Activated CD4-positive, alpha-beta T cell treated with anti-CD3 and anti-CD28 coated beads for 1 hour (primary cell): Measurements from ENCODE around the gene LIPC.

Experiments
- DNase-seq: peaks from one replicate; pipeline ENCODE4 v3.0.0-alpha.2; 2020

Gene LIPC

DNA sequence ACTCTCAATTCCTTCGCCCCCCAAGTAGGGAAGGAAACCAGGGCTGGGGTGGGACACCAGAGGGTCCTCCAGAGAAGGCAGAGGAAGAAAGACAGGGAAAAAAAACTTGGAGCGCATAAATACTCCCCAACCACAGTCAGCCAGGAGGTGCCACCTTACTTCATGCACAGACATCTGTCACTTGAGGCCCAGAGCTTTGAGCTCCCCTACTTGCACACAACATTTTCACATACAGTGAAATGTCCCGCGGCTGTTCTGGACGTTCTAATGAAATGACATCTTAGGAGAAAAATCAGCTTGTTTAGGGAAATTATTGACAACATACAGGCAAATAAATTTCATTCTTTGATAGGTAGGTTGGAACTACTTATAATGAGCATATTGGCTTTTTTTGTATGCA is 113.0 kb downstream of the LIPC start:
- DNase-seq: no peak

DNA sequence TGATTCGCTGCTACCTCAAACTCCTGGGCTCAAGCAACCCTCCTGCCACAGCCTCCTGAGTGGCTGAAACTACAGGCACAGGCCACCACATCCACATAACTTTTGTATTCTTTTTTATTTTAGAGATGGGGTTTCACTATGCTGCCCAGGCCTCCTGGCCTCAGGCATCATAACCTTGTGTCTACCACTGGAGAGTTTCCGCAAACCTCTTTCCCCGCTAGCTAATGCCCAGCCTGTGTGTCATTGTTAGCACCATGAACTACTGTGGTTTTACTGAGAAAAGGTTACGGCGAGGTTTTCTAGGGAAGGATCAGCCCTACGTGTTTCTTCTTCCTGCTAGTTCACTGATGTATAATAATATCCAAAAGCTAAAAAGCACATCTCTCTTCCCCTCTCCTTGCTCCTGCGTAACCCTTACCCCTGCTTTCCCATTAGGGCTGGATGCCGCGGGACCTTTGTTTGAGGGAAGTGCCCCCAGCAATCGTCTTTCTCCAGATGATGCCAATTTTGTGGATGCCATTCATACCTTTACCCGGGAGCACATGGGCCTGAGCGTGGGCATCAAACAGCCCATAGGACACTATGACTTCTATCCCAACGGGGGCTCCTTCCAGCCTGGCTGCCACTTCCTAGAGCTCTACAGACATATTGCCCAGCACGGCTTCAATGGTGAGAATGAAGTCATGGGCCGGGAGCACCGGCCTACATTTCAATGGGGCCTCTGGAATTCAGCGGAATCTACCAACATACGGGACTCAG is 113.7 kb downstream of the LIPC start:
- DNase-seq: no peak

DNA sequence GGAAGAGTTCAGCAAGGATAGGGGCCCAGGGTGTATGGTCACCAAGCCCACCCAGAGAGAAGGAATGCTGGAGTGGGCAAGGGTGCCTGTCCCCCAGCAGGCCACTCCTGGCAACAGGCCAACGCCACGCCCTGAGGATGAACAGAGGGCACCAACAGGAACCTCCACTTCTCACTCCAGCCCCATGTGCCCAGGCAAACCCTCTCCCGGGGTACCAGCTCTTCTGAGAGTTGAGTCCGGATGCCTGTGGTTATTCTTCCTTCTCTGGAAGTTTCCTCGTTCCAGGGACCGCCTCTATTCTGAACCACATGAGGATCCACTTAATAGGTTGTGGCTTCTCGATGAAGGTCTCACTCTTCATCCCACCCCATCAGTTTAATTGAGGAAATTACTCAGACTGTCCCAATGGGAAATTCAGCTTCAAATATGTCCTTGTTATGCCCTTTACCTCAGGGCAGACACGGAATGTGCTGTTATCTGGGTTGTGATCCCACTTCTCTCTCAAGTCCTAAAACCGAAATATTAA is 114.3 kb downstream of the LIPC start:
- DNase-seq: no peak

DNA sequence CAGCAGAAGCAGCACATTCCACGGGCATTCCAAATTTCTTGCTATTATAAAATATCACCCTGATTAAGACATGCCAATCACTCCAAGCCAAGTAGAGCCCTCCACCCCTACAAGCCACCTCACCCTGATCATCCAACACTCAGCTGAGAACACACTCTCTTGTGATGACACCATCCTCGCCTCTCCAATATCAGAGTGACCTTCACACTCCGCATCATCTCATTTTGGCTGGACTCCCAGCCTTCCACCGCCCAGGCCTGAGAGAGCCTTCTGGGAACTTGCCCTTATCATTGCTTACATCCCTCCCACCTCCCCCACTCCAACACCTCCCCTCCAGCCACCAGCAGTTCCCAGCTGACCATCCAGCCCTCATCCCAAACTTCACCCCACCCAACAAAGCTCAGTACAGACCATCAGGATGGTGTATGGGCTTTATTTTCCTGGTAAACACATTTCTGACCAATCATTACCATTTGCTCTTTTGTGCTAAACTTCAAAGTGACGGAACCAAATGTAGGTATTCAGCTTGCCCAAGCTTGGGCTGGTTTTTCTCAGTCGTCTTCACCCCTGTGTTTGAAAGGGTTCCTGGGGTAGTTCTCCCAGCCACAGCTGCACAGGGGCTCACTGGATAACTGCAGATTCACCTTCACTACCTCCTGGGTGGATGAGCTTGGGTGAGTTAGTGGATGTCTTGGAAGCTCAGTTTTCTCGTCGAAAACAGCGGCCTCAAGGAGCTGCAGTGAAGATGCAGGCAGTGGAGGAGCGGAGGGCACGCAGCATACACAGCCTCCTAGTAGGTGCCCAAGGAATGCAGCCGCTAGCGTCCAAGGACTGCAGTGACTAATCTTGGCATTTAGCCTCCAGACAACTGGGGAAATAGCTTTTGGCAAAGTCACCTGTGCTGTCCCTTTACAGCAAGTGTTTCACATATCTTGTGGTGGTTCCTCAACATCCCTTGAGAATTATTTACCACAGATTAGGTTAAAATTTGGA is 115.1 kb downstream of the LIPC start:
- no peak for DNase-seq

DNA sequence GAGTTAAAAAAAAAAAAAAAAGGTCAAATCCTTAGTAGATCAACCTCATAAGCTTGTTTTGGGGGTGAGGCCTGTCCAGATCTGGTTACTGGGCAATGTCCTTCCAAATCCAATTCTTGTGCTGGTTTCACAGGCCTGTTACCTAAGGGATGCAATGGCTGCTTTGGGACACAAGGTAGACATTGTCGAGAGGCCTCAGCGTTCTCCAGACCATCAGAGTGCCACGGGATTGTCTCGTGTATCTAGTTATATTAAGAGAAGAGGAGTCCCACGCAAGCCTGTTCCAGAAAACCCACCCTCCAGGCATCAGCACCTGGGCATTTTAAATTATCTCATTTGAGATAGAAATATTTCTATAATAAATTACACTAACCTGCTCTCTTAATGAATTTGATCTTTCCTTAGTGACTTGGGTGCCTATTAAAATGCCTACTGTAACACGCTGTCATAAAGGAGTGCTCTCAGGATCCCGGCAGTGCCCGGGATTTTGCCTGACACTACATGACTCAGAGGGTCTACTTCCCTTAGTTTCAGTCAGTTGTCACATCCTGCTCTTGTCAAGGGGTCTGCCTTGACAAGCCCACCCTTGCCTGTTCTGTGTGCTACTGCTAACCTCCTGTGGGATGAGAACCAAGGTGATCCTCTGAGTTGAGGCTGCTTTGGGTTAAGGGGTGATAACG is 116.0 kb downstream of the LIPC start:
- no peak for DNase-seq

DNA sequence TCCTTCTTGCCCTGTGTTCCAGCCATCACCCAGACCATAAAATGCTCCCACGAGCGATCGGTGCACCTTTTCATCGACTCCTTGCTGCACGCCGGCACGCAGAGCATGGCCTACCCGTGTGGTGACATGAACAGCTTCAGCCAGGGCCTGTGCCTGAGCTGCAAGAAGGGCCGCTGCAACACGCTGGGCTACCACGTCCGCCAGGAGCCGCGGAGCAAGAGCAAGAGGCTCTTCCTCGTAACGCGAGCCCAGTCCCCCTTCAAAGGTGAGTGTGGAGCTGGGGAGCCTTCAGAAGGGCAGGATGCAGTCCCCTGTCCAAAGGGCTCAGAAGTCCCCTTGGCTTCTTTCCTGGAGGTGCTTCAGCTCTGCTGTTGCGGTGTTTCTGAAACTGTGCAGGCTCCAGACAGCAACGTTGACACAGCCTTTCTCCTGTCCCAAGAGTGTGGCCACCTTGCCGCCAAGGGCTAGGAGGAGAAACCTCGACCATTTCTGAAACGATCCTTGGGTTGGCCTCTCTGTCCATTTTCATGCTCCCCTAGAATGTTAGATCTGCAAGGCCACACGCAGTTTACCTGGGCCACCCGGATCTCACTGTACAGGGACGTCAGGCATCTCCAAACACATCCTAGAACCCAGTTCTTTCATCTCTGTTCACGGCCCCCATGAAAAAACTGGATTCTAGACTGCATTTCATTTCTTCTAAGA is 116.7 kb downstream of the LIPC start:
- DNase-seq: no peak

DNA sequence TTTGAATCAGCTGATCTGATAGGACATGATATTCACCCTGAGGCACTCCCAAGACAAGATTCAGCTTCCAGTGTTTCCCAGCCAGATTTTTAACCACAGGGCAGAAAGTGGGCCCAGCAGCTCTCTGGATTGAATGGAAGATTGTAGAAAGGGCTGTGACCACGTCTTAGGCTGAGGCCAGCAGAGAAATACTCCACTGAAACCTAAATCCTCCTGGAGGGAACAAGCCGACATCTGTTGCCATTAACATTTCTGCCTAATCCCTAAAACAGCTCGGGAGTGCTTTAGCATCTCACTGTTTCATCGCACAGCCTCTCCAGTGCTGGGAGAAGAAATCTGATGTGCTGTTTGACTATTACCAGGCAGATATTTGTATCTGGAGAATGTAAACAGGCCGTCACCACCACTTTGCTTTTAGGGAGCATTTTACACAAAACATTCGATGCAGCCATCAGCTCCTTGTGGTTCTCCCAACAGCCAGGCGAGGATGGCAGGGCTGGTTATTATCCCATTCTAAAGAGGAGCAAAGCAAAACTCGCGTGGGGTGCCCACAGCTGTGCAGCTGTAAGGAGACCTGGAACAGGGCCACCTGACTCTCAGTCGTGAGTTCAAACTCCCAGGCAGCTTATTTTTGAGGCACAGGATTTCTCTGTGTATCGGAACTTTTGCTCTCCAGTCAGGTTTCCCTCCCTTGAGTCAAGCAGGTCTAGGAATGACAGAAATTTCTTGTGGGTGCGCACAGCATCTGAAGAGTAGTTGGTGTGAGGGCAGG is 117.4 kb downstream of the LIPC start:
- DNase-seq: no peak

DNA sequence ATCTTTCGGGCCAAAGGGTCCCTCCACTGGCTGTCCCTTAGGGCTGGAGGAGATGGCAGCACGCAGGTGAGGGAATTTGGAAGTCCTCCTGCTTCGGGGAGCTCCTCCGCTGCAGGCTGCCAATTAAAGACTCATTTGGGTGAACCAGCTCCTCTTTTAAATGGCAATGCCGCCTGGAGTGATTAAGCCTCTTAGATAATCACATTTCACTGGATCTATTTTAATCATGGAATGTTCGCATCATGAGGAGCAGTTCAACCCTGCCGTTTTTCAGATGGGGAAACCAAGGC is 117.9 kb downstream of the LIPC start:
- no peak for DNase-seq

DNA sequence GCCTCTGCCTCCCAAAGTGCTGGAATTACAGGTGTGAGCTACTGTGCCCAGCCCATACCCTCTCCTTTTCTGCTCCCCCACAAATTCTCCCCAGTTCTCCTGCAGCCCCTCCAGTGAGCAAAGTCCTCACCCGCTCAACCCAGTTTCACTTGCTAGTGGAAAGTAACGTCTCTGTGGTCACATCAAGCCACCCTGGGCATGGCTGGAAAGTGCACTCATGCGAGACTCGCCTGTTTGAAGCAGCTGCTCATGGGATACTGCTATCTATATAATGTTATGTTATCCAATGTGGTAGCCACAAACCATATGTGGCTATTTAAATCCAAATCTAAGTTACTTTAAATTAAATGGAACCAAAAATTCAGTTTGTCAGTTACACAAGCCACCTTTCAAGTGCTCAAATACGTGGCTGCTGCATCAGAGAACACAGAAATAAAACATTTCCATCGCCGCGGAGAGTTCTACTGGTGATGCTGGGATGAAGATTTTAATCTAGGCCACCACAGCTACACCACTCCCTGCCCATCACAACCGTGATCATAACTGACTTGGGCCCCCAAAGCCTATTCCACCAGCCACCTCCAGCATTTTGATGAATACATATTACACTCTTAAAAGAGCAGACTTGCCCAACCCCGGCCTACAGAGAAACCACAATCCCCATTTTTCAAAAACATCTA is 119.4 kb downstream of the LIPC start:
- DNase-seq: no peak

DNA sequence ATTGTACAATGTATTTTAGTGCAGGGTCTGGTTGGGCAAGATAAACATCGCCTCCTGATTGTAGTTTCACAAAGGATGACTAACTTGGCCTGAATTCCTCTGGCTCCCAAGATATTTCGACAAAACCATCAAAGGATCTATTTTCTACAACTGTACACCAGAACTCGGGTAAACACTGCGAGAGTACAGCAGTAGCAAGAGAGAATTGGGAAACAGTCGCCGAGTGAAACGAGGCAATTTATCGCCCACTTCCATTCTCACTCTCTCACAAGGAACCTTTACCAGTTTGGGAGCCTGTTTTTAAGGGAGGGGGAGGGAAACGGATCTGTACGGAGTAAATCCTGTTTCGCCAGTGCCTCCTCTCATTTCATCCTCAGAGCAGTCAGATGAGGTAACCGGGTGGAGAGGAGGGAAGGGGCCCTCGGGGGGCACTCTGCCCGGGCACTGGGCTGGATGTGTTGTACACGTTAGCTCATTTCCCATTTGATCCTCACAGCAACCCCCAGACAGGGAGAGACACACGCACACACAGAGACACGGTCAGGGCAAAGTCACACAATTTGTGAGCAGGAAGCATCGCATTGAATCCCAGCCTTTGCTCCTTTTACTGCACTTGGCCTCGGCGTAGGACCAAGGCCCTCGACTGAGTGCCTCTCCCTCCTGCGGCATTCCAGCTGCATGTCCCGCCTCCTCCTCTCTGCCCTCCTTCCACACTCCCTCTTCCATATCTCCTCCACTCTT is 120.1 kb downstream of the LIPC start:
- no peak for DNase-seq

DNA sequence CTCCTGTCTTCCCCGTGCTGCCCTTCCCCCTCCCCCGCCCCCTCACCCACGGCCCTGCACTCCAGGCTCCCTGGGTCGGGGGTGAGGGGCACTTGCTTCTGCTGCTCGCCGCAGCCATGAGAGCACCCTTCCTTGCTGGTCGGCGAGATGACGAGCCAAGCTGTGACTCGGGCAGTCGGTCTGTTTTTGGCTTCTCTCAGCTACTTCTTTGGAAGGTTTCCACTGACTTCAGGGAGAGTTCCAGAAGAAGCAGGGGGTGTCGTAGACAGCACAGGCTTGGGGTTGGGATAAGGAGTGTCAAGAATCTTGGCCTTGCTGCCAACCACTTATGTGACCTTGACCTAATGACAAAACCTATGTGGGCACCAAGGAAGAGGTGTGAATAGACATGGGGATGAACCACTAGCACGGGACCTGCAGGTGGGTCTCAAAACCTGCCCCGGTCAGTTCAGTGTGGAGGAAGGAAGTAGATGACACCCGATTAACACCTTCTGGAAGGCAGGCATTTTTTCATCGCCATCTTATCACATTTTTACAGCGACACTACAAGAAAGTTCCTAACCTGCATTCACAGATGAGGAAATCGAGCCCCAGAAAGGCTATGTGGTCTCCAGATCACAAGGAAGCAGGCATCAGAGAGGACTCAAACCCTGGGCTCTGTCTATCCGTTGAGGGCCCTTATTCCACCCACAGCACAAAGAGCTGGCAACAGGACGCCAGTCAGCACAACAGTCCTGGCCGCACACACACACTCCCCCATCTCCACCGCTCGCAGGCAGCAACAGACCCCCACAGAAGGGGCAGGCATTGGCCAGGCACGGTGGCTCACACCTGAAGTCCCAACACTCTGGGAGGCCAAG is 120.9 kb downstream of the LIPC start:
- DNase-seq: no peak

DNA sequence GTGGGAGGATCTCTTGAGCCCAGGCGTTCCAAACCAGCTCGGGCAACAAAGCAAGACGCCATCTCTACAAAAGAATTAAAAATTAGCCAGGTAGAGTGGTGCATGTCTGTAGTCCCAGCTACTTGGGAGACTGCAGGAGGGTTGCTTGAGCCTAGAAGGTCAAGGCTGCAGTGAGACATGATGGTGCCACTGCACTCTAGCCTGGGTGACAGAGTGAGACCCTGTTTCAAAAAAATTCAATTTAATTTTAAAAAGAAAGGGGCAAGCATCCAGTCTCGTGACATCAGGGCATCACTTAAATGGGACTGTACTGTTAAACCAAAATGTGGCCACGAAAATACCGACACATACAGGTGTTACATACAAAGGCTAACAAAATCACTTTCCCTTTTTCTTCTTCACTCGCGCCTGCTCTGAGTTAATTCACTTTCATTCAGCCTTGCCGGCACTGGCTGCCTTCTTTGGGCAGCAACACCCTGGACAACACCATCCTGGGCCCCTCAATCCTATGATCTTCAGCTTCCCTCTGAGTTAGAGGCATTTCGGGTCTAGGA is 121.7 kb downstream of the LIPC start:
- no peak for DNase-seq

DNA sequence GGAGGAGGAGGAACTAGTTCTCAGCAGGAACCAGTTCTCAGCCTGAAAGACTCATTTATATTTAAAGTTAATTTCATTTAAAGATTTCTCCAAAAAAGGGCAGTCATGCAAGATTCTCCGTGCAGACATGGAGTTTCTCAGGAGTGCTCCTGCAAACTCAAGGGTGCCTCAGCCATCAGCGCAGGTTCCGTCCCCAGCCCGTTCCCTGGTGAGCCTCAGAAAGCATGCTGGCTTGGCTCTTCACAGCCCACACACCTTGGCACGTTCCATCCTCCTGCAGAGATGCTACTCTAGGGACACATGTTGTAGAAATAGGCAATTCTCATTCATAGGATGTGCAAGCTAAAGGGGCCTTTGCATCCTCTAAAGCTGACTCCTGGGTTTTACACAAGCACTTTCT is 123.0 kb downstream of the LIPC start:
- DNase-seq: no peak

DNA sequence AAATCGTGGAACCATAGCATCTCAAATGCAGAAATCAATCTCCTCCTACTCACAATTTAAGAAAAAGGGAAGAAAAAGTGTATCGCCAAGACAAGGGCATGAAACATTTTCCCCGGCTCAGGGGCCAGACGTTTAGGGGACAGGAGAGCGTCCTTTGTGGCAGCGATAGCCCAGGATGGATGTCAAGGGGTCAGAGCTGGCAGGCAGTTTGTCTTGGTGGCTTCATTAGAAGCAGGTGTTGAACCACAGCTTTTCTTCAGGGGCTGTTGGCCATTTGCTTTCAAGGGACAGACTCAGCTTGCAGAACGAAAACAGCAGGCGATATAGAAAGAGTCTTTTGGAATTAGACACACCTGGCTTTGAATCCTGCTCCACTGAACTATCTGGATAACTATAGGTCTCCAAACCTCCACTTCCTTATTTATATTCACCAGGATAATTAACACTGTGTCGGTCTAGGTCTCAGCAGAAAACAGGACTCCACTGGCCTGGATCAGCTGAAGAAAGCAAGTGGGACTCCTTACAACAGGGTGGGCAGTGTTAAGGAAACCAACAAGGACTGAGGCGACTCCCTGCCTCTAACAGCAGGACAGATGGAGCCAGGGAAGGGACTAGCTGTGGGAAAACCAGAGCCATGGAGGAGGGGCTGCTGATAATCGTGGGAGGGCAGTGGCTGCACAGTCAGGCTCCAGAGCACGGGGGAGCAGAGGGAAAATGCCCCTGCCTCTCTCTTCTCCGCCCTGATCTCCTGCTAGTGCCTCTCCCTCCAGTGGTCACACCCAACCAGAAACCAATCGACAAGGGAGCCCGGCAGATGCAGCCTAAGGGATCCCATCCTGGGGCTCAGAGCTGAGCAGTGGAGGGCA is 123.6 kb downstream of the LIPC start:
- no peak for DNase-seq

DNA sequence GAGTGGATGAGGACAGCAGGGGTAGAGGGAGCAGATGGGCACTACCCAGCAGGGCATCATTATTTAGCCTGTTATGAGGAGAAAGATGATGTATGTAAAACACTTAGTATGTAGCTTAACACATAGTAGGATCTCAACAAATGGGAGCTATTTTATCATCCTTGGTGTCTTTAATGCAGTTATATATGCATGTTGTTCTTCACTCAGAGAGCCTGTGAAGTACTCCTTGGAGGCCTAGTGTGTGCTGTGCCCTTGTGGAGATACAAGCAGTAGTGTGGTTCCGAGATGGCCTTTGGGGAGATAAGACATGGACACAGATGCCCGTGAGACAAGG is 124.2 kb downstream of the LIPC start:
- DNase-seq: no peak

DNA sequence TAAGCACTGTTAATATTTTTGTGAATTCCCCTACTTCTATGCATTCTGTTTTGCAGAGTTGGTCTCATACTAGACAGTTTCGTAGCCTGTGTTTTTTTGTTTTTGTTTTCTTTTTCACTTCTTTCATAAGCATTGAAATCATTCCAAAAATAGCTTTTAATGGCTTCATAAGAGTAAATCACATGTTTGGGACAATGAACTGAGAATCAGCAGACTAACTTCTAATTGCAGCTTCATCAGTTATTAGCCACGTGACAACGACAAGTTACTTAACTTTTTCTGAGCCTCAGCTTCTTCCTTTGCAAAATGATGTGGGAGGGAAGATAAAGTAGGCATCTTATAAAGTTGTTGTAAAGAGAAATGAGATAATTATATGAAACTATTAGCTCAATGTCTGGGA is 124.8 kb downstream of the LIPC start:
- DNase-seq: no peak

DNA sequence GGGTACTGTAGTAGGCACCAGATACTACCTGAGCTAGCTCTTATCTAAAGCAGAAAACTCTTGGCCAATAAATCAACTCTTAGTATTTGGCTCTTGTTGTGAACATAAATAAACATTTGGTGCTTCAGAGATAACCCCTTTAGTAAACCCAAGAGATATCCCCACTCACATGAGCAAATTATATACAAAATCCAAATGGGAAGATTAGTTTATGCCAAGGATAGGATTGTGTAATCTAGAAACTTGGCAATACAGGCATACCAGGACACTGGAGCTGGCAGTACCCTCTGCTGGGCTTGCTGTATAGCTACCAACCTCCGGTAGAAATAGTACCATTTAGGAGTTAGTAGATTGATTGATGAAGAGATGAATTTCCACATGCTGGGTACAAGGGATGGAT is 127.0 kb downstream of the LIPC start:
- no peak for DNase-seq

DNA sequence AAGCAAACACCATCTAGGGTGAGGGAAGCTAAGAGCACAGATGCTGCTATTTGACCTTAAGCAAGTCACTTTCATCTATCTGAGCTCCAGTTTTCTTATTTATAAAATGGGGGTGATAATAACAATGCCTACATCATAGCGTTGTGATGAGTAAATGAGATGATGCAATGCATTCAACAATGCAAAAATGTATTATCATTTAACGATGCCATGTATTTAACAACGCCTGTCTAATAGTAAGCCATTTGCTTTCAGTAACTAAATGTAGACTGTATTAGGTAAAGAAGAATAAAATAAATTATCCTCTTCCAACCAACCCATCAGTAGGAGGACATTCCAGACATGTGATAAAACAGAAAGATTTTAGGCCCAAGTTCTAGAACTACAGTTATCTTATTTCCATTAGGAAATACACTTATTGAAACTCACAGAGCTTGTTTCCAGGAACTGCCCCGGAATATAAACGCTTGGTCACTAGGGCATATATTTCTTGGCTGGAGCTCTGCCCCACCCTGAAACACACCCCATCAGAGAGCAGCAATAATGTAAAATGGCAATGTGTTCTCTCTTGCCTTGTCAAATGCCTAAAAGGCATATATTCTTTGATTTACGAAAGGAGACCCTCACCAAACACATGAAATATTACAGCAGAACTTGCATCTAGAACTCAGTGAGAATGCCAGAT is 128.3 kb downstream of the LIPC start:
- DNase-seq: no peak
